DOHH2 (cell line): Measurements from ENCODE around the gene LPAR5.

ENCODE experiments used
- H3F3A ChIP-seq: fragments of 200-600 bp; sonication (generic), shearing (Covaris generic); 2 replicates; pipeline ENCODE4 v1.6.0; 2016; ENCODE audit warnings: antibody characterized with exemption, mild to moderate bottlenecking; ENCODE audit not compliant: control insufficient read depth, insufficient read depth
- H3K27ac ChIP-seq: fragments of 200-600 bp; sonication (generic); 2 replicates; pipeline ENCODE4 v1.5.1; 2014; ENCODE audit warnings: low read depth, mild to moderate bottlenecking, low read length, moderate library complexity
- H3K27me3 ChIP-seq: fragments of 200-600 bp; sonication (generic); 2 replicates; pipeline ENCODE4 v1.6.1; 2014; ENCODE audit warnings: mild to moderate bottlenecking, low read length, mixed read lengths; ENCODE audit not compliant: control insufficient read depth
- H3K36me3 ChIP-seq: fragments of 200-600 bp; sonication (generic); 2 replicates; pipeline ENCODE4 v1.6.1; 2014; ENCODE audit warnings: mild to moderate bottlenecking, low read length, moderate library complexity, mixed read lengths; ENCODE audit not compliant: control insufficient read depth
- H3K4me1 ChIP-seq: fragments of 200-600 bp; sonication (generic); 2 replicates; pipeline ENCODE4 v1.6.1; 2014; ENCODE audit warnings: mild to moderate bottlenecking, low read length, mixed read lengths; ENCODE audit not compliant: control insufficient read depth
- H3K4me2 ChIP-seq: fragments of 200-600 bp; sonication (generic); 2 replicates; pipeline ENCODE4 v1.6.0; 2014; ENCODE audit warnings: mild to moderate bottlenecking, low read length, moderate library complexity
- H3K4me3 ChIP-seq: fragments of 200-600 bp; sonication (generic); 2 replicates; pipeline ENCODE4 v1.5.1; 2014; ENCODE audit warnings: mild to moderate bottlenecking, low read length, mixed read lengths
- H3K79me2 ChIP-seq: fragments of 200-600 bp; sonication (generic); 2 replicates; pipeline ENCODE4 v1.6.1; 2014; ENCODE audit warnings: mild to moderate bottlenecking, low read length, mixed read lengths; ENCODE audit not compliant: control insufficient read depth
- H3K9me2 ChIP-seq: fragments of 200-600 bp; sonication (generic); replicated peaks from 2 replicates; pipeline ENCODE4 v1.6.1; 2014; ENCODE audit warnings: mild to moderate bottlenecking, low read length, mixed read lengths; ENCODE audit not compliant: control insufficient read depth
- H3K9me3 ChIP-seq: fragments of 200-600 bp; sonication (generic); 2 replicates; pipeline ENCODE4 v1.6.1; 2014; ENCODE audit warnings: antibody characterized with exemption, low read length, mixed read lengths; ENCODE audit not compliant: control insufficient read depth, insufficient read depth
- H4K20me1 ChIP-seq: fragments of 200-600 bp; sonication (generic); 2 replicates; pipeline ENCODE4 v1.6.0; 2014; ENCODE audit warnings: low read depth, mild to moderate bottlenecking, antibody characterized with exemption, low read length, moderate library complexity; ENCODE audit not compliant: control insufficient read depth, insufficient read depth
- EZH2phosphoT487 ChIP-seq: fragments of 200-600 bp; sonication (generic); IDR thresholded peaks from 2 replicates; pipeline ENCODE4 v1.6.1; 2017; ENCODE audit warnings: borderline replicate concordance, mild to moderate bottlenecking, antibody characterized with exemption, low read length, moderate library complexity, mixed read lengths
- TF ChIP-seq, protein P1 (sequence below): fragments of 200-600 bp; sonication (generic); IDR thresholded peaks from one replicate; pipeline ENCODE4 v1.5.1; 2014; ENCODE audit warnings: antibody characterized with exemption, mild to moderate bottlenecking, low read depth, low read length; ENCODE audit not compliant: poor library complexity, severe bottlenecking

LPAR5 gene

DNA sequence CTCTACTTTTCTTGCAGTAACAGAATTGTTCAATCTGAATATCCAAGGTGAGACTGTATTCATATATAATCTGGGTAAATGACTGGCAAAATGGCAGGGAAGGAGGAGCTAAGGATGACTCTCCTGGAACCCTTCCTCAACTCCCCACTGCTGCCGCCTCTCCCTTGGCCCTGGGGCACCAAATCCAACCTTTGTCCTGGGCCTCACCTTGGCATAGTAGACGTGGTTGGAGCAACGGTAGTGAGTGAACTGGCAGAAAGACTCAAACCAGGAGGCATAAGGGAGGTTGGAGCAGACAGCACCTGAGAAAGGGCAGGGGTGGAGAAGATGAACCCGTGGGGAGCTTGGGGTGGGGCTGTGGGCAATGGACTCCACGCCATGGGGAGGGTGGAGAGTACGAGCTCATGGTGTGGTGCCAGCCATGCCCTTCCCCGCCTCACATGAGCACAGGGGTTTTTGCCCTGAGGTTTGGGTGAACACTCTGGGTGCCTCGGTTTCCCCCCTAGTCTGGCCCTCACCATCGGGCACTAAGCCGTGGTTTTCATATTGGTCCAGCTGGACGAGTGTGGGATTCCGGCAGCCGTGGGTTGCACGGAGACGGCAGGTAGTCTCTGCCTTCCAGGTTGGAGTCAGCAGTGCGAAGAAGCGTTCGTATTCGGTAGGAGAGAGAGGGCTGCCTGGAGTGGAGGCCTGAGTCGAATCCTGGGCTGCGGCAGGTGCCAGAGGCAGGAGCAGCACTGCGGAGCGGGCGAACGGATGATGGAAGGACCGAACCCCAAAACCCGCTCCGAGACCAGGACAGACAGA is 10.7 kb upstream of the LPAR5 start:
- Histone ChIP-seq H3K27ac (peak overlapping the region; percentile 49), H3K79me2 (peaks cover 12% of the 10 kb centered on the region), H3K4me2 (peak overlapping the region; percentile 97), H3K9me2 (no peaks in the 10 kb centered on the region), H3K9me3 (no peaks in the 10 kb centered on the region), H3F3A (peaks cover 21% of the 10 kb centered on the region), H3K4me1 (peaks cover 54% of the 10 kb centered on the region), H4K20me1 (no peaks in the 10 kb centered on the region), H3K4me3 (peak overlapping the region; percentile 90), H3K27me3 (no peaks in the 10 kb centered on the region), H3K36me3 (peaks cover 37% of the 10 kb centered on the region)
- no peak for TF ChIP-seq EZH2phosphoT487
- TF ChIP-seq, protein P1, sequence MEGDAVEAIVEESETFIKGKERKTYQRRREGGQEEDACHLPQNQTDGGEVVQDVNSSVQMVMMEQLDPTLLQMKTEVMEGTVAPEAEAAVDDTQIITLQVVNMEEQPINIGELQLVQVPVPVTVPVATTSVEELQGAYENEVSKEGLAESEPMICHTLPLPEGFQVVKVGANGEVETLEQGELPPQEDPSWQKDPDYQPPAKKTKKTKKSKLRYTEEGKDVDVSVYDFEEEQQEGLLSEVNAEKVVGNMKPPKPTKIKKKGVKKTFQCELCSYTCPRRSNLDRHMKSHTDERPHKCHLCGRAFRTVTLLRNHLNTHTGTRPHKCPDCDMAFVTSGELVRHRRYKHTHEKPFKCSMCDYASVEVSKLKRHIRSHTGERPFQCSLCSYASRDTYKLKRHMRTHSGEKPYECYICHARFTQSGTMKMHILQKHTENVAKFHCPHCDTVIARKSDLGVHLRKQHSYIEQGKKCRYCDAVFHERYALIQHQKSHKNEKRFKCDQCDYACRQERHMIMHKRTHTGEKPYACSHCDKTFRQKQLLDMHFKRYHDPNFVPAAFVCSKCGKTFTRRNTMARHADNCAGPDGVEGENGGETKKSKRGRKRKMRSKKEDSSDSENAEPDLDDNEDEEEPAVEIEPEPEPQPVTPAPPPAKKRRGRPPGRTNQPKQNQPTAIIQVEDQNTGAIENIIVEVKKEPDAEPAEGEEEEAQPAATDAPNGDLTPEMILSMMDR = no peak

DNA sequence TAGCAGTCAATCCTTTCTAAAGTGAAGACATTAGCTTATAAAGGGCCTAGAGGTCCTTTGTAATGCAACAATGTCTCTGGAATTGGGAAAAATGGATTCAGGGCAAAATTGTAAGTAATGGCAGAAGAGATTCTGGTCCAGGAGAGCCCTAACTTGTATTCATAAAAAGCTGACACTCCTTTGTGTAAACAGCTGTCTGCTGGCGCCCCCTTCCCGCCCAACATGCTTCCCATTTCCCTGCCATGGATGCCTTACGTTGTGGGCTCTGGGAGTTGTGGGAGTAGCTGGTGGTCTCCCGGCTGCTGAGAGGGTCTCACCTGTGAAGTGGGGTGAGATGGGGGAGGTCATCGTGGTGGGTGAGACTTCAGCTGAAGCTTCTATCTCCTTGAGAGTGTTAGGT is 9.1 kb upstream of the LPAR5 start:
- H3K4me1 ChIP-seq = peaks cover 54% of the 10 kb centered on the region
- H3K9me2 ChIP-seq = no peaks in the 10 kb centered on the region
- H3K9me3 ChIP-seq = no peaks in the 10 kb centered on the region
- no peaks in the 10 kb centered on the region for H3K27me3 ChIP-seq
- peaks cover 21% of the 10 kb centered on the region for H3F3A ChIP-seq
- H3K4me3 ChIP-seq = peak overlapping the region; percentile 77
- H3K79me2 ChIP-seq = peaks cover 12% of the 10 kb centered on the region
- no peak for TF ChIP-seq EZH2phosphoT487
- TF ChIP-seq, protein P1 = peak; percentile 39
- no peaks in the 10 kb centered on the region for H4K20me1 ChIP-seq
- H3K36me3 ChIP-seq = peaks cover 25% of the 10 kb centered on the region
- H3K27ac ChIP-seq = peak overlapping the region; percentile 97
- H3K4me2 ChIP-seq = peak overlapping the region; percentile 94

DNA sequence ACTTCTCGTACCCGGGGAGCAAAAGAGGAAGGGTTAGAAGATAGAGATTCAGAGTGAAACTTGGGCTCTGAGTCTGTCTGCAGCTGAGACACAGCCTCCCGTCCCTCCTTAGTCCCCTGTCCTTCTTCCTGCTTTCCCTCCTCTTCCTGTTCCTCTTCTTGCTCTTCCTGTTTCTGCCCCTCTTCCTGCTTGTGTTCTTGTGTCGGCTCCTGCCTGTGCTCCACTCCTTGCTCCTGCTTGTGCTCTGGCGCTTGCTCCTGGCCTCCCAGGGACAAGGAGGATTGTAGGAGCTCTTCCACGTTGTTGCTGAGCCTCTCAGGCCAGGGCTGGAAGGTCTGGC is 8.5 kb upstream of the LPAR5 start:
- Histone ChIP-seq H3K27ac (peak overlapping the region; percentile 97), H3K9me3 (no peaks in the 10 kb centered on the region), H4K20me1 (no peaks in the 10 kb centered on the region), H3K27me3 (no peaks in the 10 kb centered on the region), H3K4me3 (peak overlapping the region; percentile 77), H3K4me2 (peak overlapping the region; percentile 94), H3K36me3 (peaks cover 25% of the 10 kb centered on the region), H3K79me2 (peaks cover 12% of the 10 kb centered on the region), H3F3A (peaks cover 21% of the 10 kb centered on the region), H3K9me2 (no peaks in the 10 kb centered on the region), H3K4me1 (peaks cover 59% of the 10 kb centered on the region)
- TF ChIP-seq, protein P1 = no peak
- no peak for TF ChIP-seq EZH2phosphoT487
